RWPE1 (cell line): ENCODE results near the gene SAXO1.
"Not testable (repeated sequence)": the region's sequence is repeated elsewhere in the genome, so short reads cannot be mapped to it uniquely, and the experiment has no call there.

Experiments
- CTCF ChIA-PET: fragments of 350-600 bp; sonication (Branson Sonifier 250); formaldehyde crosslinking; extraction: SDS; loops from one replicate; lab custom pipeline; 2021; lab: Yijun Ruan, JAX
- POLR2A ChIA-PET: fragments of 400-600 bp; formaldehyde crosslinking; extraction: SDS; loops from one replicate; lab custom pipeline; 2020; ENCODE audit warnings: antibody characterized with exemption; ENCODE audit not compliant: low non-redundant PET; lab: Yijun Ruan, JAX
- DNase-seq: peaks from one replicate; pipeline ENCODE4 v3.0.0; 2012; ENCODE audit warnings: low spot score
- H3K27ac ChIP-seq: fragments of 450-650 bp; 2 replicates; pipeline ENCODE4 v1.5.1; 2017
- CTCF ChIP-seq: fragments of 450-650 bp; conservative IDR thresholded peaks from 2 replicates; pipeline ENCODE4 v1.5.1; 2017; ENCODE audit warnings: low read depth, mild to moderate bottlenecking

The SAXO1 gene

GRCh38 chr9:19027825-19028224, 5.2 kb downstream of the SAXO1 start:
- H3K27ac ChIP-seq: no peak overlapping the region
- no peak for TF ChIP-seq CTCF
- DNase-seq: no peak
- ChIA-PET CTCF (interaction anchor here (0.5 to 3.7 kb wide), 4 partner anchors 320 to 1217 kb away, joined by 3 to 22 read pairs (median 4); no protein-coding TSS in a partner anchor), POLR2A (no interaction called here)

GRCh38 chr9:19026375-19026774, 6.6 kb downstream of the SAXO1 start:
- CTCF ChIA-PET: interaction anchor here (0.6 to 3.7 kb wide), 3 partner anchors 148 to 771 kb away, joined by 3 to 22 read pairs (median 3); no protein-coding TSS in a partner anchor

GRCh38 chr9:19023078-19023477, 9.9 kb downstream of the SAXO1 start:
- no peak overlapping the region for H3K27ac ChIP-seq
- ChIA-PET POLR2A (no interaction called here), CTCF (no interaction called here)
- TF ChIP-seq CTCF: no peak
- no peak for DNase-seq

More at GRCh38 chr9:19026375-19026774, 6.6 kb downstream of the SAXO1 start:
- POLR2A ChIA-PET: no interaction called here
- no peak overlapping the region for H3K27ac ChIP-seq
- TF ChIP-seq CTCF: no peak
- DNase-seq: no peak

GRCh38 chr9:19022206-19022605, 10.8 kb downstream of the SAXO1 start:
- TF ChIP-seq CTCF: no peak
- no peak for DNase-seq
- ChIA-PET CTCF (interaction anchor here (0.6 kb wide), 1 partner anchor 249 kb away, joined by 3 read pairs; no protein-coding TSS in a partner anchor), POLR2A (interaction anchor here (0.6 kb wide), 1 partner anchor 96 kb away, joined by 4 read pairs; no protein-coding TSS in a partner anchor)
- H3K27ac ChIP-seq: no peak overlapping the region

GRCh38 chr9:19021649-19022048, 11.4 kb downstream of the SAXO1 start:
- H3K27ac ChIP-seq, DNase-seq, CTCF ChIA-PET: not testable (repeated sequence)
- POLR2A ChIA-PET: interaction anchor here (0.6 kb wide), 1 partner anchor 95 kb away, joined by 4 read pairs; no protein-coding TSS in a partner anchor

- POLR2A ChIA-PET: no interaction called here
- no peak for DNase-seq
- CTCF ChIA-PET: no interaction called here
- no peak for TF ChIP-seq CTCF
- no peak overlapping the region for H3K27ac ChIP-seq
These were observed 12.0 kb downstream of the SAXO1 start for GRCh38 chr9:19020886-19021455.

GRCh38 chr9:19018201-19018600, 14.8 kb downstream of the SAXO1 start:
- no peak overlapping the region for H3K27ac ChIP-seq
- TF ChIP-seq CTCF: no peak
- CTCF ChIA-PET: interaction anchor here (0.6 to 0.8 kb wide), 2 partner anchors 27 to 763 kb away, joined by 4 to 5 read pairs; no protein-coding TSS in a partner anchor
- no peak for DNase-seq
- POLR2A ChIA-PET: no interaction called here
